HepG2 (cell line): ENCODE results near the gene TRAK1. TPM values are rescaled to one million over a fixed set of nuclear protein-coding genes. Genes with fewer than 3 reads are reported as not detected.

Experiments used
- ARNT ChIP-seq: fragments of 450-650 bp; IDR thresholded peaks from 2 replicates; pipeline ENCODE4 v1.6.1; 2017
- CCAR2 ChIP-seq: fragments of 200-400 bp; formaldehyde crosslinking; optimal IDR thresholded peaks from 2 replicates; pipeline ENCODE3; 2018; ENCODE audit warnings: low read depth, mild to moderate bottlenecking, low read length, moderate library complexity
- CEBPG ChIP-seq: IDR thresholded peaks from 2 replicates; pipeline ENCODE4 v1.6.1; 2016
- DR1 ChIP-seq: sonication (generic); formaldehyde crosslinking; IDR thresholded peaks from 2 replicates; pipeline ENCODE4 v1.8.0; 2021; ENCODE audit warnings: mild to moderate bottlenecking, missing genetic modification reagents, inconsistent platforms
- ELF3 ChIP-seq: IDR thresholded peaks from 2 replicates; pipeline ENCODE4 v1.6.1; 2016; ENCODE audit warnings: missing genetic modification reagents, missing compliant biosample characterization
- FOXJ3 ChIP-seq: sonication (generic); formaldehyde crosslinking; IDR thresholded peaks from 2 replicates; pipeline ENCODE4 v1.4.0; 2020; ENCODE audit warnings: missing genetic modification reagents, mild to moderate bottlenecking, borderline replicate concordance
- HNF4A ChIP-seq: sonication (generic); formaldehyde crosslinking; IDR thresholded peaks from 2 replicates; pipeline ENCODE4 v1.4.0; 2020; ENCODE audit warnings: missing genetic modification reagents
- ISL2 ChIP-seq: sonication (generic); formaldehyde crosslinking; IDR thresholded peaks from 2 replicates; pipeline ENCODE4 v1.5.0; 2020; ENCODE audit warnings: missing genetic modification reagents
- KLF6 ChIP-seq: IDR thresholded peaks from 2 replicates; pipeline ENCODE4 v1.8.0; 2016; ENCODE audit warnings: missing biosample characterization, missing genetic modification reagents
- LCORL ChIP-seq, 2 experiments: fragments of 450-650 bp in 1 of 2; sonication (generic) in 1 of 2; formaldehyde crosslinking in 1 of 2; IDR thresholded peaks; 2 replicates each; pipeline versions ENCODE4 v1.5.0 to v1.6.1; 2017 to 2020; ENCODE audit warnings: antibody characterized with exemption in 1 of 2, missing genetic modification reagents in 1 of 2
- MIXL1 ChIP-seq: IDR thresholded peaks from 2 replicates; pipeline ENCODE4 v1.6.1; 2016
- NCOR1 ChIP-seq: fragments of 200-600 bp; sonication (generic); IDR thresholded peaks from 2 replicates; pipeline ENCODE4 v1.7.0; 2017; ENCODE audit warnings: antibody characterized with exemption, low read length, borderline replicate concordance
- PAF1 ChIP-seq: IDR thresholded peaks from 2 replicates; pipeline ENCODE4 v1.6.1; 2016; ENCODE audit warnings: missing genetic modification reagents, missing compliant biosample characterization
- POGZ ChIP-seq: sonication (generic); formaldehyde crosslinking; IDR thresholded peaks from 2 replicates; pipeline ENCODE4 v1.4.0; 2020; ENCODE audit warnings: mild to moderate bottlenecking, missing genetic modification reagents
- POLR2A ChIP-seq, 2 experiments: IDR thresholded peaks; 2 replicates each; pipeline ENCODE4 v1.6.1; 2011; ENCODE audit warnings: low read depth in 2 of 2, low read length in 2 of 2, mild to moderate bottlenecking in 1 of 2, moderate library complexity in 1 of 2; ENCODE audit not compliant: insufficient read depth in 1 of 2
- SAP130 ChIP-seq: IDR thresholded peaks from 2 replicates; pipeline ENCODE4 v1.6.1; 2016; ENCODE audit warnings: low read depth
- SP5 ChIP-seq: IDR thresholded peaks from 2 replicates; pipeline ENCODE4 v1.6.1; 2016; ENCODE audit warnings: low read depth, borderline replicate concordance
- ZFX ChIP-seq: sonication (generic); formaldehyde crosslinking; IDR thresholded peaks from 2 replicates; pipeline ENCODE4 v1.4.0; 2020; ENCODE audit warnings: mild to moderate bottlenecking, low read depth, missing genetic modification reagents, moderate library complexity
- ZFY ChIP-seq: sonication (generic); formaldehyde crosslinking; IDR thresholded peaks from 2 replicates; pipeline ENCODE4 v1.4.0; 2020; ENCODE audit warnings: missing genetic modification reagents
- ZNF264 ChIP-seq: sonication (generic); formaldehyde crosslinking; IDR thresholded peaks from 2 replicates; pipeline ENCODE4 v1.4.0; 2020; ENCODE audit warnings: missing genetic modification reagents
- ZNF292 ChIP-seq: sonication (generic); formaldehyde crosslinking; IDR thresholded peaks from 2 replicates; pipeline ENCODE4 v1.8.1; 2022; ENCODE audit warnings: mild to moderate bottlenecking, low read depth, missing genetic modification reagents, borderline replicate concordance
- ZNF343 ChIP-seq: sonication (generic); formaldehyde crosslinking; IDR thresholded peaks from 2 replicates; pipeline ENCODE4 v1.4.0; 2020; ENCODE audit warnings: mild to moderate bottlenecking, missing genetic modification reagents
- ZNF367 ChIP-seq: sonication (generic); formaldehyde crosslinking; IDR thresholded peaks from 2 replicates; pipeline ENCODE4 v1.4.0; 2020; ENCODE audit warnings: missing genetic modification reagents, borderline replicate concordance
- ZNF441 ChIP-seq: sonication (generic); formaldehyde crosslinking; IDR thresholded peaks from 2 replicates; pipeline ENCODE4 v1.7.0; 2021; ENCODE audit warnings: missing genetic modification reagents, borderline replicate concordance
- polyA plus RNA-seq, 8 experiments: library from polyadenylated mRNA; depleted of rRNA in 3 of 8; stranded (reverse) in 7 of 8; unstranded in 1 of 8; fragments of >200 nt; fragmentation: Illumina TruSeq in 4 of 8; extraction: Trizol in 4 of 8; gene quantifications; 2 replicates each; pipeline versions ENCODE4 v1.2.1 to v1.2.3, GENCODE V29; 2011 to 2016; ENCODE audit warnings: low read depth in 4 of 8, missing spikeins in 1 of 8, mixed read lengths in 1 of 8; ENCODE audit not compliant: insufficient read depth in 1 of 8
- total RNA-seq, 5 experiments: library from RNA; depleted of rRNA; stranded (reverse); fragments of >200 nt; fragmentation: Illumina TruSeq; extraction: Trizol; gene quantifications; 2 replicates each; pipeline ENCODE4 v1.2.3, GENCODE V29; 2016; ENCODE audit warnings: low read depth in 1 of 5
- TF ChIP-seq, protein P1 (sequence below): sonication (generic); formaldehyde crosslinking; IDR thresholded peaks from 2 replicates; pipeline ENCODE4 v1.4.0; 2020; ENCODE audit warnings: low read depth, mild to moderate bottlenecking, missing genetic modification reagents
- TF ChIP-seq, protein P2 (sequence below): sonication (generic); formaldehyde crosslinking; IDR thresholded peaks from 2 replicates; pipeline ENCODE4 v1.4.0; 2020; ENCODE audit warnings: mild to moderate bottlenecking, missing genetic modification reagents, borderline replicate concordance
- TF ChIP-seq, protein P3 (sequence below): sonication (generic); formaldehyde crosslinking; IDR thresholded peaks from 2 replicates; pipeline ENCODE4 v1.4.0; 2020; ENCODE audit warnings: mild to moderate bottlenecking, missing genetic modification reagents

The TRAK1 gene
- total and polyA plus RNA-seq, 2 of the 13 experiments (the other 11 are each of a cell fraction or from before 2014, with no cell fraction given), result 20.5 to 46.6 TPM

DNA sequence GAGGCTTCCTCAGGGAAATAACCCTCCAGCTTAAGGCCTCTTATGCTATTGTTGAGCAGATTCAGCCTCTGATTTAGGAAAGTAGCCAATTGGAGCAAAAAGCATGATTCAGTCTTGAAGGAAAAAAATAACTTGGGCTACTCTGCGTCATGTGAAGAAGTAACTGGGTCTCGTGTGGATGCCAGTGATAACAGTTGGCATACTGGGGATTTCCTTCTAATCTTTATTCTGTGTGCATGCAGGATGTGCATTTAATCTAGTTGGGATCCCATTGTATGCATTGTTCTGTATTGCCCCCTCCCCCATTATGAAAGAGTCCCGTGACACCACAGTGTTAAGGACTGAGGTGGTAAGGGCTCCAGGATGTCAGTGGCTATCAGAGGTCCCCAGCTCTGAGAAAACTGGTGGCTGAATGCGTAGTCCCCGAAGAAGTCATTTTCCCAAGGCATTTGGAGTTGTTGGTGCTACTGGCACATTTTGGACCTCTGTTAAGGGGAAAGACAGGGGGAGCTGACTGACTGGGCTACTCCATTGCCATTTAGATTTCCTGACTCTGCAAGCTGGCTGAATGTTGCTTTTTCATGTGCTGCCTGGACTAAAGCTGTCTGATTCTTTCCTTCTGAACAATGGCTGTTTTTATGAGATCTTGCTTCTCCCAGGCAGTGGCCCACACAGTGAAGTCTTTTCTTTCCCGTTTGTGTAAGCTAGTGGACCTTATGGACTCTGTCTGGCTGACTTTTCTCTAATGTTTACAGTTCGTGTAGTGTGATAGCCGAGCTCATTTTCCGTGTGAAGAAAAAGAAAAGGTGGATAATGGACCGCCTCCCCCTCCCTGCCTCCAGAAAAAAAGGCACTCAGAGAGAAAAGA is 38.4 kb upstream of the TRAK1 start (continued):
- 0 out of 2 replicates have a peak, but pooled peaks have one; percentile 17 for TF ChIP-seq MIXL1 (CRISPR knock-in tag)
- peak in 1 of 2 experiments; percentile 59; a peak in 3 of 4 replicates for TF ChIP-seq POLR2A (IDR thresholded peaks at IDR 0.05; ENCODE audit: insufficient read depth in 1 of 2, low read depth in 2 of 2, low read length in 2 of 2)
- TF ChIP-seq KLF6 (CRISPR knock-in tag), result 0 out of 2 replicates have a peak, but pooled peaks have one; percentile 30
- TF ChIP-seq FOXJ3 (CRISPR knock-in tag), result peak; percentile 58; the same call in 1 of the 2 replicates
- TF ChIP-seq ZFX, result peak; percentile 27; the same call in 1 of the 2 replicates
- no peak for TF ChIP-seq PAF1 (CRISPR knock-in tag)
- TF ChIP-seq NCOR1, result peak; percentile 78; the same call in 1 of the 2 replicates
- TF ChIP-seq LCORL (IDR thresholded peaks at IDR 0.05), result no peak
- peak; percentile 21; the same call in 1 of the 2 replicates for TF ChIP-seq LCORL (CRISPR knock-in tag; IDR thresholded peaks at IDR 0.05)
- TF ChIP-seq ZNF264 (CRISPR knock-in tag), result 0 out of 2 replicates have a peak, but pooled peaks have one; percentile 48
- TF ChIP-seq ZNF343 (CRISPR knock-in tag), result peak; percentile 68; the same call in 1 of the 2 replicates
- peak; percentile 84 for TF ChIP-seq HNF4A (CRISPR knock-in tag)
- no peak for TF ChIP-seq CCAR2
- no peak for TF ChIP-seq ZNF367 (CRISPR knock-in tag)
- TF ChIP-seq, protein P1, sequence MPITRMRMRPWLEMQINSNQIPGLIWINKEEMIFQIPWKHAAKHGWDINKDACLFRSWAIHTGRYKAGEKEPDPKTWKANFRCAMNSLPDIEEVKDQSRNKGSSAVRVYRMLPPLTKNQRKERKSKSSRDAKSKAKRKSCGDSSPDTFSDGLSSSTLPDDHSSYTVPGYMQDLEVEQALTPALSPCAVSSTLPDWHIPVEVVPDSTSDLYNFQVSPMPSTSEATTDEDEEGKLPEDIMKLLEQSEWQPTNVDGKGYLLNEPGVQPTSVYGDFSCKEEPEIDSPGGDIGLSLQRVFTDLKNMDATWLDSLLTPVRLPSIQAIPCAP (CRISPR knock-in tag), result no peak
- TF ChIP-seq ARNT, result no peak
- TF ChIP-seq POGZ (CRISPR knock-in tag), result peak; percentile 63
- TF ChIP-seq ZNF292 (CRISPR knock-in tag), result peak; percentile 84; the same call in 1 of the 2 replicates
- TF ChIP-seq, protein P2, sequence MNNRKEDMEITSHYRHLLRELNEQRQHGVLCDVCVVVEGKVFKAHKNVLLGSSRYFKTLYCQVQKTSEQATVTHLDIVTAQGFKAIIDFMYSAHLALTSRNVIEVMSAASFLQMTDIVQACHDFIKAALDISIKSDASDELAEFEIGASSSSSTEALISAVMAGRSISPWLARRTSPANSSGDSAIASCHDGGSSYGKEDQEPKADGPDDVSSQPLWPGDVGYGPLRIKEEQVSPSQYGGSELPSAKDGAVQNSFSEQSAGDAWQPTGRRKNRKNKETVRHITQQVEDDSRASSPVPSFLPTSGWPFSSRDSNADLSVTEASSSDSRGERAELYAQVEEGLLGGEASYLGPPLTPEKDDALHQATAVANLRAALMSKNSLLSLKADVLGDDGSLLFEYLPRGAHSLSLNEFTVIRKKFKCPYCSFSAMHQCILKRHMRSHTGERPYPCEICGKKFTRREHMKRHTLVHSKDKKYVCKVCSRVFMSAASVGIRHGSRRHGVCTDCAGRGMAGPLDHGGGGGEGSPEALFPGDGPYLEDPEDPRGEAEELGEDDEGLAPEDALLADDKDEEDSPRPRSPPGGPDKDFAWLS, result no peak
- no peak for TF ChIP-seq ZNF441 (CRISPR knock-in tag)
- peak; percentile 73 for TF ChIP-seq SAP130 (CRISPR knock-in tag)
- peak; percentile 47; the same call in 1 of the 2 replicates for TF ChIP-seq SP5
- TF ChIP-seq ZFY (CRISPR knock-in tag), result no peak
- TF ChIP-seq ELF3 (CRISPR knock-in tag), result peak; percentile 71; the same call in 1 of the 2 replicates
- peak; percentile 76; the same call in 1 of the 2 replicates for TF ChIP-seq ISL2 (CRISPR knock-in tag)
- TF ChIP-seq, protein P3, sequence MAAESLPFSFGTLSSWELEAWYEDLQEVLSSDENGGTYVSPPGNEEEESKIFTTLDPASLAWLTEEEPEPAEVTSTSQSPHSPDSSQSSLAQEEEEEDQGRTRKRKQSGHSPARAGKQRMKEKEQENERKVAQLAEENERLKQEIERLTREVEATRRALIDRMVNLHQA (CRISPR knock-in tag), result no peak
- no peak for TF ChIP-seq DR1
- TF ChIP-seq CEBPG (CRISPR knock-in tag), result peak; percentile 57
